Hematopoietic multipotent progenitor cell treated with erythropoietin and hydrocortisone succinate and interleukin-3 and kit ligand, for 8 days (in vitro differentiated cells): ENCODE measurements around the gene KDM4B.

Experiments used
- DNase-seq: peaks from one replicate; pipeline ENCODE4 v3.0.0-alpha.2; 2015

Gene KDM4B

GRCh38 chr19:5052945-5053485 is 84.1 kb downstream of the KDM4B start:
- DNase-seq = no peak

DNA sequence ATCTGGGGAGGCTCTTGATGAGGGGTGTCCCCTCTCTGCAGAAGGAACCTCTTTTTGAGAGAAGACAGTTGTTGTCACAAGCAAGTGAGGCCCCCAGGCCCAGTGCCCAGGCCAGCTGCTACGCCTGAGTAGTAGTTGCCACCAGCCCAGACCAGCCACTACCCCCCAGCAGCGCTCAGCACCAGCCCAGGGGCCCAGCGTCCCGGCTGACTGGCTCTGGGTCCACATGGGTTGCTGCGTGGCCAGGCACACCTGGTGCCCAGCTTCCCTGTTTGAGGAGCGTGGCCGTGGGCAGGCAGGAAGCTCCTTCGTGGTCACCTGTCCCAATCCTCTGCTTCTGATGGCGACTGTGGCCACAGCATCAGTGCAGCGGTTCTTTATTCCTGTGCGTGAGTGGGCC is 84.7 kb downstream of the KDM4B start:
- no peak for DNase-seq

GRCh38 chr19:5054551-5055456 is 85.9 kb downstream of the KDM4B start:
- DNase-seq = no peak

- no peak for DNase-seq
Measured at GRCh38 chr19:5055457-5055776, 86.5 kb downstream of the KDM4B start.

DNA sequence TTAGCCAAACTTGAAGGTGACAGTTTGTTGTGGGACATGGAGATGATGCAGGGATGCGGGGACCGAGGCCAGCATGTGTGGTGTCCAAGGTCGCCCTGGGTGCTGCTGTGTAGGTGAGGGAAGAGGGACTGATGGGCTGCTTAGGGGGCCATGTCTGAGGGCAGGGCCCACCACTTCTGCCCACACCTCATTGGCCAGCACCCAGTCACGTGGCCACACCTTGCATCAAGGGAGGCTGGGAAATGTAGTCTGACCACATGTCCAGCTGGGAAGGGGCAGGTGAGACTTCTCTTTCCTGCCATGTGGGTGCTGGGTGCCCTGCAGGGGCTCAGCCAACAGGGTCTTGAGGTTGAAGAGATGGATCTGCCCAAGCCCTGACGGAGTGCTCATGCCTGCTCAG is 88.9 kb downstream of the KDM4B start:
- DNase-seq = no peak

DNA sequence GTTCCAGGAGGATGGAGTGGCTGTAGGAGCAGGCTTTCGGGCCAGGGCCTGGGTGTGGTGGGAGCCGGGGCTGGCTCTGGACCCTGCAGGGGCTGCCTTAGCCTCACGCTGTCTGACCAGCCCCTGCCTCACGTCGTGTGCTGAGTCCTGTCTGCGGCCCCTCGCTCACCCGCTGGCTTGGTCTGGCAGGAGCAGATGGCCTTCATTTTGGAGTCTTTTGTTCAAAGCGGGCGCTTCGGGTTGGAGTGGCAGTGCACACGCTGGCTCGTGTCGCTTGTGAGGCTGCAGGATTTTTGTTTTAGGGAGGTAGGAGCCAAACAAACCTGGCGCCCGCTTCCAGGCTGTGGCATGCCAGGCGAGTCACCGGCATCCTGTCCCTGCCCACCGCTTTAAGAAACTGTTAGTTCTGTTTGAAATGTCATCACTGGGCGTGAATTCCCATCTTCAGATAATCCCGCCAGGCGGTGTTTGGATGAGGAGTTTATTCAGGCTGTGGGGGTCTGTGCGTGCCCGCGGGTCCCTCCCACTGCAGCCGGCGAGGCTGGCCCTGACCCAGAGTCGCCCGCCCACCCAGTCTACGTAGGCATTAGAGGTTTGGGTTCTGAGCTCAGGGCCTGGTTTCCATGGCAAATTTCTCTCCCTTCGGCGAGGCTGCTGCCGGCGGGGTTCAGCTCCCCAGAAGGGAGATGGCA is 89.8 kb downstream of the KDM4B start:
- no peak for DNase-seq

DNA sequence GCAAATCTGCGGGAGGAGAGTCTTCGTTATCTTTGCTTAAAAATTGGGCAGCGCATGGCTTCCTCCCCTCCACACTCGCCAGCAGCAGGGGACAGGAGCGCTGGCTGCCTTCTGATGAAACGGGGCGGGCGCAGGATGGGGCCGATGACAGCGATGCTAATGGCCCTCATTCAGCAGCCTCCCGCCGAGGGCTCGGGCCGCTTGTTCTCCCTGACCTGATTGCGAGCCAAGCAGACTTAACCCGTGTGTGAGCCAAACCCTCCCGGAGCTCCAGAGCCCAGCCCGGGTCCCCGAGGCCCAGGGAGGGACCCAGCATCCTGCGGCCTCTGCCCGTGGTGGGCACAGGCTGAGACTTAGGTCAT is 90.3 kb downstream of the KDM4B start:
- DNase-seq = no peak

DNA sequence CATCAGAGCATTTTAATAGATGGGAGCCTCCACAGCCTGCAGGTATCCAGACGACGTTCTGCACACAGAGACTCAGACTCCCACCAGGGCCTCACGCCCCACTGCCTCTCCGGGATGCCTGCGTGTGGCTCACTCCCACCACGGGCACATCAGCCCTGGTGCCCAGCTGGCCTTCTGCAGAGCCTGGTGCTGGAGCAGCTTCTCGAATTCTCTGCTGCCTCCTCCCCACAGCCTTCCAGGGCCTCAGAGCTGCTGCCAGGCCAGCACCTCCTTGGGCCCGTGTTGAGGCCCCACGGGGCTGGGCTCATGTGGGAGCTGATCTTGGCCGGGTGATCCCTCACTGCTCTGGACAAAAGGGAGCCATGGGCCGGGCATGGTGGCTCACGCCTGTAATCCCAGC is 90.9 kb downstream of the KDM4B start:
- no peak for DNase-seq

DNA sequence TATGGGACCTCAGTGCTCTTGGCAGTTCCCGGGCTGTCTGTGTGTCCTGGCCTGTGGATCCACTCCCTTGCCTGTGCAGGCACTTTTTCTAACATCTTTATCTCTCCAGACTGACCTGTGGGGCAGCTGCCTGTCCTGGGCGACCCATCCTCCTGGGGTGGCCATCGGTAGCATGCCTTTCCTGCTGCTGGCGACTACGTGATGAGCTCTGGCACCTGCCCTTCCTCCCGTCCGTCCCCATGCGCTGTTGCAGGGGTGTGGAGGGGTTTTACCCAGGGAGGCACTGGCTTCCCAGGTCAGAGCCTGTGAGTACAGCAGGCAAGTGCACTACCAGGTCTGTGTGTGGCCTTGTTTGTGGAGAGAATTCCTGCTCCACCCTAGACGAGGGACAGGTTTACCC is 93.3 kb downstream of the KDM4B start:
- DNase-seq = no peak

- no peak for DNase-seq
Measured at GRCh38 chr19:5062799-5063198, 93.9 kb downstream of the KDM4B start.

DNA sequence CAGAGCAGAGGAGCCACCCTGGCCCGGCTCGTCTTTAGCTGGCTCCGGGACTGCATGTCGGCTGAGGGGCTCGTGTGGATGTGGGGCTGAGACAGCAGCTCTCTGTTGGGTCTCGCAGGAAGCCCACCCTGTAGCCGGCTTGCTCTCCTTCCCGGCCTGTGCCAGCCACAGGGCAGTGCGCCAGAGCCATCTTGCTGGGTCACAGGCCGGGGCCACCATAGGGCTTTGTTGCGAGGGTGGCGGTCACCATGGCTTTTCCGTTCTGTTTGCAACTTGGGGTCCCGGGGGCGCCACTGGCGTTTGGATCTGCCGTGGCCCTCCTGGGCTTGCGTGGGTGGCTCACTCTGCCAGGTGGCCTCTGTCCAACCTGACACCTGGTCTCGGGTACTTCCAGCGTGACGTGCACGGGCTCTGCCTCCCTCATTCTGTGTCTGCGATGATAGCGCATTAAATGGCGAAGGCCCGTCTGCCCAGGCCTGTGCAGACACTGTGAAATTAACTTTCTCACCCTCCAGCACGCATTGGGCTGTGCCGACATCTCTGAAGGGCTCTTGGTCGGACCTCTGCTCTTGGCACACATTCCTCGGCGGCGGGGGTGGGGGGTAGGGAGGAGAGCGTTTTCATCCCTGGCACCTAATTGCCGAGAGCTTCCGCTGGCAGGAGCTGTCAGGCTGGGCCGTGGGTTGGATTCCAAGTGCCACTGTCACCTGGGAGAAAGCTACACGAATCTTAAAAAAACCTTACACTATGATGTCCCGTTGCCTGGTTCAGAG is 95.1 kb downstream of the KDM4B start:
- DNase-seq = no peak

- no peak for DNase-seq
Measured at GRCh38 chr19:5064896-5065295, 96.0 kb downstream of the KDM4B start.

- no peak for DNase-seq
Measured at GRCh38 chr19:5065663-5066093, 96.8 kb downstream of the KDM4B start.

DNA sequence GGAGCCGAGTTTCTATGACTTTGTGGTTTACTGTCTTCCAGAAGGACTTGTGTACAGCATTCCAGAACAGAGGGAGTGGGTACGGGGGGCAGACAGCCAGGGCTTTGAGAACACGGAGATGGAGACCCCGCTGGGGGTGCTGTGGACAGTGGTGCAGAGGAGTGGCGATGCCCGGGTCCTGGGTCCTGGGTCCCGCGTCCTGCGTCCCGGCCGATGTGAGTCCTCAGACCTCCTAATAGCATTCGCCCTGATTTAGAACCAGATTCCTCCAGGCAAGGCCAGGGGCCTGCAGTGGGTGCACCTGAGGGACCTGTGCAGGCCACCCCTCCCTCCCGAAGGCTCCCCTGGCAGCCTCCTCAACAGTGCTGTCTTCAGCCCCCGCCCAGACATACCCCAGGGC is 97.9 kb downstream of the KDM4B start:
- DNase-seq = no peak

GRCh38 chr19:5067678-5068077 is 98.8 kb downstream of the KDM4B start:
- no peak for DNase-seq

GRCh38 chr19:5068233-5069072 is 99.5 kb downstream of the KDM4B start:
- DNase-seq = no peak

DNA sequence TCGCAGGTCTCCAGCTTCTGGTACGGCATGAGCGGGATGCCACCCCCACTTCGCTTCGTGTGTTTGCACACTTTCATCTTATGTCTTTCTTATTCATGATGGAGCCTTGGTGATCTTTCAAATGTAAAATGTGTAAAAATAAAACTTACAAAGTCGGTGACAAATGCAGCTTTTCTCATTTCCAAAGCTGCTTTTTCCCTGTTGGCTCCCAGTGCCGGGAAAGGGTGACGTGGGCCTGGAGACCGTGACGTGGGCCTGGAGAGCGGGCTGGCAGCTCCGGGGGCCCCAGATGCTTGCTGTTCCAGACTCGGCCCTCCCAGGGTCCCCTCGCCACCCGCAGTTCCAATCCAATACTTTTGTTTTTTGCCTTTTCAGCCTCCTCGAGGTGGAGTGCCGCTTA is 101.4 kb downstream of the KDM4B start:
- no peak for DNase-seq

DNA sequence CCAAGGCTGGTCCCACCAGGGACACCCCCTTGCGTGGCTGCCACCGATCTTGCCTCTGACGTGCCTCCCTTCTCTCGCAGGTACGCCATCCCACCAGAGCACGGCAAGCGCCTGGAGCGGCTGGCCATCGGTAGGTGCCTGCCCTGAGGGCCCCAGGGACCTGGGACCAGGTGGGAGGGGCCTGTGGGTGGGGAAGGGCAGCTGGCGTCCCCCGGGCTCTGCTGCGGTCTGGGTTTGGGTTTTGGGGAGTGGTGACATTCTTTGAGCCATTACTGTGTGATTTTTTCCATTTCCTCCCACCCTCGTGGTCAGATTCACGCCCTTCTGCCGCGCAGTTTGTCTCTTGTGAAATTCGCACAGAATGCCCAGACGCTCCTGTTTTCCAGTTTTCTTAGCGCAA is 102.0 kb downstream of the KDM4B start:
- no peak for DNase-seq

- DNase-seq = no peak
Measured at GRCh38 chr19:5071579-5071978, 102.7 kb downstream of the KDM4B start.

- no peak for DNase-seq
Measured at GRCh38 chr19:5072115-5072514, 103.2 kb downstream of the KDM4B start.

- no peak for DNase-seq
Measured at GRCh38 chr19:5073153-5073844, 104.4 kb downstream of the KDM4B start.

DNA sequence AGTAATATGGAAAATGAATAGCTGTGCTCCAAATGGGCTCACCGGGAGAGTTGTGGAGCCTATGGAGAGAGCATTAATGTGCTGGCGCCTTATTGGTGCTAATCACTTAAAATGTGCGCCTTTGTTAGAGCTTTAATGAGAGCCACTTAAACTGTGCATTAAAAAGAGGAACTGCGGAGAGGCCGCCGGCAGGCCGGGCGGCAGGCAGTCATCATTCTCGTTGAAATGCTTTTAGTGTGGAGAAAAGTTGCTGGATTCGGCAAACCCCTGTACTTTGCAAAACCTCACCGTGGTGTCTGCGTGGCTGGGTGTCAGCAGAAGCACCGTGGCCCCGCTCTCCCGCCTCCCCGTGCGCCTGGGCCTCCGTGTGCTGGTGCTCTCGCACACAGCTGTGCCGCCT is 105.5 kb downstream of the KDM4B start:
- no peak for DNase-seq
